HG02870 (cell line): Measurements from ENCODE around the gene NEDD9.

ENCODE experiments used
- ATAC-seq: cut with Tn5 transposase; IDR thresholded peaks from one replicate; pipeline ENCODE4 v1.9.1; 2021; ENCODE audit warnings: mild to moderate bottlenecking, moderate library complexity; ENCODE audit not compliant: unreplicated experiment

NEDD9 gene

GRCh38 chr6:11232193-11232769, at the start of gene NEDD9:
NEDD9 (minus strand) TSS chr6:11232668; CDS start chr6:11232515, 153 bp downstream.
- ATAC-seq: peak; percentile 99

GRCh38 chr6:11282245-11282644, 49.8 kb upstream of the NEDD9 start:
- no peak for ATAC-seq

GRCh38 chr6:11280394-11280793, 47.9 kb upstream of the NEDD9 start:
- no peak for ATAC-seq

- ATAC-seq: no peak
Measured at GRCh38 chr6:11279284-11279689, 46.8 kb upstream of the NEDD9 start.

GRCh38 chr6:11278207-11278559, 45.7 kb upstream of the NEDD9 start:
- ATAC-seq: peak; percentile 51

- peak; percentile 41 for ATAC-seq
Measured at GRCh38 chr6:11277275-11278206, 45.1 kb upstream of the NEDD9 start.

- ATAC-seq: no peak
Measured at GRCh38 chr6:11276911-11277274, 44.4 kb upstream of the NEDD9 start.

- no peak for ATAC-seq
Measured at GRCh38 chr6:11276228-11276627, 43.8 kb upstream of the NEDD9 start.

- ATAC-seq: peak; percentile 66
Measured at GRCh38 chr6:11275598-11275997, 43.1 kb upstream of the NEDD9 start.

GRCh38 chr6:11273406-11274065, 41.1 kb upstream of the NEDD9 start:
- ATAC-seq: no peak

GRCh38 chr6:11272491-11273192, 40.2 kb upstream of the NEDD9 start:
- ATAC-seq: no peak

GRCh38 chr6:11271228-11272020, 39.0 kb upstream of the NEDD9 start:
- ATAC-seq: no peak

- no peak for ATAC-seq
Measured at GRCh38 chr6:11270030-11271027, 37.9 kb upstream of the NEDD9 start.

- ATAC-seq: no peak
Measured at GRCh38 chr6:11268978-11269377, 36.5 kb upstream of the NEDD9 start.

- ATAC-seq: no peak
Measured at GRCh38 chr6:11266926-11267325, 34.5 kb upstream of the NEDD9 start.

GRCh38 chr6:11265932-11266331, 33.5 kb upstream of the NEDD9 start:
- no peak for ATAC-seq

- no peak for ATAC-seq
Measured at GRCh38 chr6:11264100-11264499, 31.6 kb upstream of the NEDD9 start.

GRCh38 chr6:11263291-11263775, 30.9 kb upstream of the NEDD9 start:
- ATAC-seq: no peak

- no peak for ATAC-seq
Measured at GRCh38 chr6:11262242-11262641, 29.8 kb upstream of the NEDD9 start.
